ENCODE data around the gene ZRANB3. TPM values are rescaled to one million over a fixed set of nuclear protein-coding genes. Genes with fewer than 3 reads are reported as not detected.

Gene ZRANB3
- total RNA-seq, 1 experiment from 2014 or later = 11.3 TPM

GRCh38 chr2:135494917-135495316, 36.1 kb downstream of the ZRANB3 start:
- H3K9me2 ChIP-seq (ENCODE audit: insufficient read depth) = no peaks in the 10 kb centered on the region; the same call in 1 of the 2 replicates
- TF ChIP-seq EZH2 (IDR thresholded peaks at IDR 0.05; ENCODE audit: low read depth) = no peak
- H2AFZ ChIP-seq = no peak overlapping the region

GRCh38 chr2:135494503-135494902, 36.5 kb downstream of the ZRANB3 start:
- no peaks in the 10 kb centered on the region for H4K20me1 ChIP-seq (ENCODE audit: insufficient read depth)
- no peaks in the 10 kb centered on the region for H3K27me3 ChIP-seq (ENCODE audit: insufficient read depth, low read depth)
- no peak overlapping the region for H3K4me3 ChIP-seq
- no TSS peak for BruUV-seq (replicated peaks)
- no peaks in the 10 kb centered on the region for H3K79me2 ChIP-seq (ENCODE audit: low read depth)
- no peak for TF ChIP-seq CTCF (conservative IDR thresholded peaks at IDR 0.05)
- no peak for TF ChIP-seq EZH2 (IDR thresholded peaks at IDR 0.05; ENCODE audit: low read depth)
- H3K4me2 ChIP-seq = no peak overlapping the region
- intact Hi-C loops (cut with micrococcal nuclease; ENCODE audit: unreplicated experiment) = no loop called here
- H3F3A ChIP-seq (ENCODE audit: insufficient read depth, low read depth) = peaks cover 3% of the 10 kb centered on the region; the same call in 1 of the 2 replicates
- H3K4me1 ChIP-seq (replicated peaks; ENCODE audit: insufficient read depth) = no peaks in the 10 kb centered on the region
- CTCF ChIA-PET = no interaction called here
- H3K9me3 ChIP-seq (ENCODE audit: insufficient read depth, low read depth) = peaks cover 9% of the 10 kb centered on the region; the same call in 1 of the 2 replicates
- no peak for DNase-seq
- no peak overlapping the region for H3K27ac ChIP-seq
- no peaks in the 10 kb centered on the region; the same call in 1 of the 2 replicates for H3K9me2 ChIP-seq (ENCODE audit: insufficient read depth)
- no peak overlapping the region for H2AFZ ChIP-seq
- peaks cover 4% of the 10 kb centered on the region; the same call in 1 of the 2 replicates for H3K36me3 ChIP-seq (ENCODE audit: low read depth)
- POLR2A ChIA-PET (ENCODE audit: unreplicated experiment) = no interaction called here

More at GRCh38 chr2:135494917-135495316, 36.1 kb downstream of the ZRANB3 start:
- no TSS peak for BruUV-seq (replicated peaks)
- Histone ChIP-seq H4K20me1 (ENCODE audit: insufficient read depth) (no peaks in the 10 kb centered on the region), H3K79me2 (ENCODE audit: low read depth) (no peaks in the 10 kb centered on the region), H3K9me3 (ENCODE audit: insufficient read depth, low read depth) (peaks cover 11% of the 10 kb centered on the region; the same call in 1 of the 2 replicates), H3F3A (ENCODE audit: insufficient read depth, low read depth) (peaks cover 3% of the 10 kb centered on the region; the same call in 1 of the 2 replicates), H3K27ac (no peak overlapping the region), H3K27me3 (ENCODE audit: insufficient read depth, low read depth) (no peaks in the 10 kb centered on the region), H3K36me3 (ENCODE audit: low read depth) (peaks cover 5% of the 10 kb centered on the region; the same call in 1 of the 2 replicates), H3K4me3 (no peak overlapping the region), H3K4me1 (replicated peaks; ENCODE audit: insufficient read depth) (no peaks in the 10 kb centered on the region), H3K4me2 (no peak overlapping the region)
- POLR2A ChIA-PET (ENCODE audit: unreplicated experiment) = no interaction called here
- DNase-seq = no peak
- intact Hi-C loops (cut with micrococcal nuclease; ENCODE audit: unreplicated experiment) = no loop called here
- CTCF ChIA-PET = interaction anchor here (0.6 kb wide), 1 partner anchor 743 kb away, joined by 4 read pairs; no protein-coding TSS in a partner anchor

DNA sequence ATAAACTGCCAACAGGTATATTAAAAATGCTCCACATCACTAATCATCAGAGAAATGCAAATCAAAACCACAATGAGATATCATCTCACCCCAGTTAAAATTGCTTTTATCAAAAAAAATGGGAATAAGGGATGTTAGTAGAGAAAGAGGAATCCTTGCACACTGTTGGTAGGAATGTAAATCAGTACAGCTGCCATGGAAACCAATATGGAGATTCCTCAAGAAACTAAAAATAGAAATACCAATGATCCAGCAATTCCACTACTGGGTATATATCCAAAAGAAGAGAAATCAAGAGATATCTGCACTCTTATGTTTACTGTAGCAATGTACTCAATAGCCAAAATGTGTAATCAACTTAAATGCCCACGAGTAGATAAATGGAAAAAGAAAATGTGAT, 40.6 kb downstream of the ZRANB3 start:
- Histone ChIP-seq H3K4me1 (replicated peaks; ENCODE audit: insufficient read depth) (no peaks in the 10 kb centered on the region), H2AFZ (no peak overlapping the region), H3K79me2 (ENCODE audit: low read depth) (no peaks in the 10 kb centered on the region), H3K9me2 (ENCODE audit: insufficient read depth) (no peaks in the 10 kb centered on the region), H3K27ac (no peak overlapping the region), H3K27me3 (ENCODE audit: insufficient read depth, low read depth) (no peaks in the 10 kb centered on the region), H3F3A (ENCODE audit: insufficient read depth, low read depth) (peaks cover 3% of the 10 kb centered on the region; the same call in 1 of the 2 replicates), H3K4me2 (no peak overlapping the region), H3K4me3 (no peak overlapping the region), H4K20me1 (ENCODE audit: insufficient read depth) (no peaks in the 10 kb centered on the region), H3K36me3 (ENCODE audit: low read depth) (0 out of 2 replicates have a peak, but pooled peaks cover 4% of the 10 kb centered on the region), H3K9me3 (ENCODE audit: insufficient read depth, low read depth) (no peaks in the 10 kb centered on the region)
- ChIA-PET POLR2A (ENCODE audit: unreplicated experiment) (no interaction called here), CTCF (no interaction called here)
- no peak for DNase-seq
- intact Hi-C loops (cut with micrococcal nuclease; ENCODE audit: unreplicated experiment) = no loop called here
- no TSS peak for BruUV-seq (replicated peaks)
- no peak for TF ChIP-seq CTCF (conservative IDR thresholded peaks at IDR 0.05)
- no peak for TF ChIP-seq EZH2 (IDR thresholded peaks at IDR 0.05; ENCODE audit: low read depth)

- Histone ChIP-seq H2AFZ (no peak overlapping the region), H3K9me2 (ENCODE audit: insufficient read depth) (no peaks in the 10 kb centered on the region), H4K20me1 (ENCODE audit: insufficient read depth) (no peaks in the 10 kb centered on the region), H3K27ac (no peak overlapping the region), H3K79me2 (ENCODE audit: low read depth) (no peaks in the 10 kb centered on the region), H3K9me3 (ENCODE audit: insufficient read depth, low read depth) (peaks cover 5% of the 10 kb centered on the region; the same call in 1 of the 2 replicates), H3K27me3 (ENCODE audit: insufficient read depth, low read depth) (no peaks in the 10 kb centered on the region), H3K4me3 (no peak overlapping the region), H3F3A (ENCODE audit: insufficient read depth, low read depth) (no peaks in the 10 kb centered on the region), H3K4me1 (replicated peaks; ENCODE audit: insufficient read depth) (no peaks in the 10 kb centered on the region), H3K36me3 (ENCODE audit: low read depth) (0 out of 2 replicates have a peak, but pooled peaks cover 5% of the 10 kb centered on the region), H3K4me2 (no peak overlapping the region)
- TF ChIP-seq EZH2 (IDR thresholded peaks at IDR 0.05; ENCODE audit: low read depth) (no peak), CTCF (conservative IDR thresholded peaks at IDR 0.05) (no peak)
- intact Hi-C loops (cut with micrococcal nuclease; ENCODE audit: unreplicated experiment) = no loop called here
- ChIA-PET CTCF (no interaction called here), POLR2A (ENCODE audit: unreplicated experiment) (no interaction called here)
- no TSS peak for BruUV-seq (replicated peaks)
- DNase-seq = no peak
Observed at GRCh38 chr2:135485441-135485840, 45.6 kb downstream of the ZRANB3 start.
